Skin epidermis (tissue), 12 donors: ENCODE results near the gene CHST12.
"Not testable (repeated sequence)": the region's sequence is repeated elsewhere in the genome, so short reads cannot be mapped to it uniquely, and the experiment has no call there.

Experiments
- H3K27ac ChIP-seq, 21 experiments: fragments of 200-600 bp; sonication (generic) in 11 of 21; one replicate each; pipeline ENCODE4 v1.5.0; 2020; ENCODE audit warnings: mild to moderate bottlenecking in 3 of 21, inconsistent platforms in 2 of 21, moderate library complexity in 2 of 21
- H3K4me3 ChIP-seq, 7 experiments: fragments of 200-600 bp; sonication (generic) in 2 of 7; one replicate each; pipeline ENCODE4 v1.5.0; 2020; ENCODE audit warnings: inconsistent platforms in 2 of 7, mild to moderate bottlenecking in 2 of 7, moderate library complexity in 1 of 7

CHST12 gene

GRCh38 chr7:2376351-2377154, 26.9 kb upstream of the CHST12 start:
- Histone ChIP-seq H3K27ac (no peak overlapping the region), H3K4me3 (no peak overlapping the region)

GRCh38 chr7:2377492-2377891, 25.9 kb upstream of the CHST12 start:
- H3K27ac ChIP-seq, H3K4me3 ChIP-seq: not testable (repeated sequence)

GRCh38 chr7:2378125-2378524, 25.3 kb upstream of the CHST12 start:
- not testable (repeated sequence) for H3K4me3 ChIP-seq, H3K27ac ChIP-seq

GRCh38 chr7:2379161-2379560, 24.2 kb upstream of the CHST12 start:
- Histone ChIP-seq H3K4me3 (no peak overlapping the region), H3K27ac (no peak overlapping the region)

GRCh38 chr7:2379821-2380450, 23.5 kb upstream of the CHST12 start:
- Histone ChIP-seq H3K27ac (no peak overlapping the region), H3K4me3 (no peak overlapping the region)

GRCh38 chr7:2380461-2380860, 22.9 kb upstream of the CHST12 start:
- H3K27ac ChIP-seq: no peak overlapping the region

GRCh38 chr7:2381227-2381626, 22.2 kb upstream of the CHST12 start:
- no peak overlapping the region for H3K27ac ChIP-seq
- no peak overlapping the region for H3K4me3 ChIP-seq

More at GRCh38 chr7:2380461-2380860, 22.9 kb upstream of the CHST12 start:
- H3K4me3 ChIP-seq: no peak overlapping the region

- Histone ChIP-seq H3K4me3 (no peak overlapping the region), H3K27ac (no peak overlapping the region)
These were observed 21.4 kb upstream of the CHST12 start for GRCh38 chr7:2381881-2382509.

- no peak overlapping the region for H3K27ac ChIP-seq
- no peak overlapping the region for H3K4me3 ChIP-seq
These were observed 19.7 kb upstream of the CHST12 start for GRCh38 chr7:2383543-2384274.

GRCh38 chr7:2384354-2385243, 18.8 kb upstream of the CHST12 start:
- Histone ChIP-seq H3K27ac (no peak overlapping the region), H3K4me3 (no peak overlapping the region)

- not testable (repeated sequence) for H3K27ac ChIP-seq, H3K4me3 ChIP-seq
These were observed 17.3 kb upstream of the CHST12 start for GRCh38 chr7:2386122-2386521.

- no peak overlapping the region for H3K27ac ChIP-seq
- no peak overlapping the region for H3K4me3 ChIP-seq
These were observed 16.3 kb upstream of the CHST12 start for GRCh38 chr7:2386964-2387669.

GRCh38 chr7:2387897-2388636, 15.3 kb upstream of the CHST12 start:
- Histone ChIP-seq H3K4me3 (no peak overlapping the region), H3K27ac (no peak overlapping the region)

- no peak overlapping the region for H3K27ac ChIP-seq
- H3K4me3 ChIP-seq: no peak overlapping the region
These were observed 14.8 kb upstream of the CHST12 start for GRCh38 chr7:2388637-2388954.

- H3K27ac ChIP-seq, H3K4me3 ChIP-seq: not testable (repeated sequence)
These were observed 13.2 kb upstream of the CHST12 start for GRCh38 chr7:2390020-2390816.

GRCh38 chr7:2393706-2394105, 9.7 kb upstream of the CHST12 start:
- Histone ChIP-seq H3K27ac (no peak overlapping the region), H3K4me3 (no peak overlapping the region)

- Histone ChIP-seq H3K4me3 (no peak overlapping the region), H3K27ac (no peak overlapping the region)
These were observed 8.8 kb upstream of the CHST12 start for GRCh38 chr7:2394566-2395082.
